Epidermal melanocyte (primary cell): ENCODE measurements around the gene CUL1.

Experiments
- DNase-seq: peaks from one replicate; pipeline ENCODE4 v3.0.0; 2011; ENCODE audit warnings: low spot score; ENCODE audit not compliant: insufficient read length

CUL1 gene

DNA sequence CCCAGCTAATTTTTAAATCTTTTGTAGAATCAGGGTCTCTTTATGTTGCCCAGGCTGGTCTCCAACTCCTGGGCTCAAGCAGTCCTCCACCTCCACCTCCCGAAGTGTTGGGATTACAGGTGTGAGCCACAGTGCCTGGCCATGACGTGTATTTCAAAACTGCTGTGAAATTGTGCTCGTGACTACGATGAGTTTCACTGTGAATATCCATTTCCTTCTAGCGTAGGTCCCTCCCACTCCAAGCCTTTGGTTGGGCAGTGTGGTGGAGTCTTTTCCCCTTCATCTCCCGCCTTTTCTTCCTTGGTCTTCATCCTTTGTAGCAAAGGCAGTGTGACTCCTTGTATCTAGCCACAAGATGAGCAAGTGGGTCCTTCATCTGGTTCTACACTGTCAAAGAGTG is 56.2 kb downstream of the CUL1 start:
- DNase-seq: no peak

DNA sequence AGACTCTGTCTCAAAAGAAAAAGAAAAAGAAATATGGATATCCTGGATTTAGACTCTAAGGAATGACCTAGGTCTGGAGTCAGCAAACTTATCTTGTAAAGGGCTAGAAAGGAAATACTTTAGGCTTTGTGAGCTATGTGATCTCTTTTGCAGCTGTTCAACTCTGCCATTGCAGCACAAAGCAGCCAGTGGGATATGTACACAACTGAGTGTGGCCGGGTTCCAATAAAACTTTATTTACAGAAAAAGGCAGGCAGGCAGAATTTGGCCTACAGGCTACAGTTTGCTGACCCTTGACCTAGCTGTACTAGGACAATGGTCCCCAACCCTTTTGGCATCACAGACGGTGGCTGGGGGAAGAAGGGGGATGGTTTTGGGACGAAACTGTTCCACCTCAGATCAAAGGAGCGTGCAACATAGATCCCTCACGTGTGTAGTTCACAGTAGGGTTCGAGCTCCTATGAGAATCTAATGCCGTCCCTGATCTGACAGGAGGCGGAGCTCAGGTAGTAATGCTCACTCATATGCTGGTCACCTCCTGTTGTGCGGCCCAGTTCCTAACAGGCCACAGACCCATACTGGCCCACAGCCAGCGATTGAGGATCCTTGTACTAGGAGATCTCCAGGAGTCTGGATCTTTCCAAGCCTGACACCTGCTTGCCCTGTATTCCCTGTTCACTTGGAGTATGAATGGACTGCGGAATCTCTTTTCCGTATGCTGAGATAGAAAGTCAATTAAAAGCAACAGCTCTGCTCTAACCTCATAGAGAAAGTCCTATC is 63.0 kb downstream of the CUL1 start:
- DNase-seq: no peak

DNA sequence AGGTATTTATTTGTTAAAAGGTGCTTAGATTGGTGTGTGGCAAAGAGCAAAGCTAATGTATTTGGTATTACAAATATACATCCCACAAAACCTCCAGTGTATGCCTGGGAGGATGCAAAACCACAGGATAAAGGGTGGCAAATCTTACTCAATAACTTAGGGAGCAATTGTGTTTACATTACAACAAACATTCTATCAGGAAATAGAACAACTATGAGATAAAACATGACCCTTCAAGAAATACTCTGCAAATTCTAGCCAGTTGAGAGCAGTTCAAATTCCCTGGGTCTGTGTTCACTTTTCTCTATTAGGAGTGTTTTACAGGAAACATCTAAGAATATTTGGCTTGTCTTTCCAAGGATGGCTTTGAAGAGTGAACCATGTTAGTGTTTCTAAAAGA is 64.9 kb downstream of the CUL1 start:
- no peak for DNase-seq

DNA sequence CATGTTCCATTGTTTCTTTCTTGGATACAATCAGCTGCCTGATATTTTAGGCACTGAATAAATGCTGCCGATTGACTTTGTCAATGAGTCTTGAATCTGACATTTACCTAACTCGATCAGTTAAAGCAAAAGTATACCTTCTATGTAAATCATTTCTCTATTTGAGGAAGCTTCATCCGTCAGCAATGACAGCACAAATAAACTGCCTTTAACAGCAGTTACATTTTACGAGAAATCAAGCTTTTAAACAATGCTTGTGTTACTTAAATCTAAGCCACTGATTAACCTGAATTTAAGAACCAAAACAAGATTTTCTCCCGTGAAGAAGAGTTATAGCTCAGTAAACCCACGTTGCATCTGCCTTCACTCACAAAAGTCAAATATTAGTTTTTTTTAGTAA is 71.3 kb downstream of the CUL1 start:
- no peak for DNase-seq

DNA sequence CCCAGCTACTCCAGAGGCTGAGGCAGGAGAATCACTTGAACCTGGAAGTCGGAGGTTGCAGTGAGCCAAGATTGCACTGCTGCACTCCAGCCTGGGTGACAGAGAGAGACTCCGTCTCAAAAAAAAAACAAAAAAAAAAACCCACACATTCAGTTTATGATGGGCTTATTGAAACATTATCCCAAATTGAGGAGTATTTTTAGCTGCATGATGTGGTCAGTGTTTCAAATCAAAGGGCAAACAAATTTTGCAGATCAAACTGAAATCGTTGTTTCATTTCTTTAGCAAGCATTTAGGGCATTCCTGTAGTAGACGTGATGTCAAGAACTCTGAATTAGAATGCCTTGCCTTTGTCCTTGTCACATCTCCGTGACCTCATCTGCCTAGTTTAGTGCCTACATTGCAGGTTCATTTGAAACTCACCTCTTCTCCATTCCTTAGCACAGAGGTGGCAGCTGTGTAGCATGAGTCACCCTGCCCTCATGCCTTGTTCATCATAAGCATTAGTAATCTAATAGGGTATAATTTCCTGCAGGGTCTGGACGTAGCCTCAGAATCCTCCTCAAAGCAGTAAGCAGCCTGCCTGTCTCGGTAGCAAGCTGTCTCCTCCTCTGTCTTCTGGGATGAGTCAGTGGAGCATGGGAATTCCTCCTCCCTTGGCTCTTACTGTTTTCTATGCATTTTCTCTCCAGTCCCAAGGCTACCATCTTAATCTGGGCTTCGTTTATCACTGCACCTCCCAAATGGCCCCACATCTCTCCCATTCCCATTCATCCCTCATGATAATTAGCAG is 73.8 kb downstream of the CUL1 start:
- DNase-seq: no peak

DNA sequence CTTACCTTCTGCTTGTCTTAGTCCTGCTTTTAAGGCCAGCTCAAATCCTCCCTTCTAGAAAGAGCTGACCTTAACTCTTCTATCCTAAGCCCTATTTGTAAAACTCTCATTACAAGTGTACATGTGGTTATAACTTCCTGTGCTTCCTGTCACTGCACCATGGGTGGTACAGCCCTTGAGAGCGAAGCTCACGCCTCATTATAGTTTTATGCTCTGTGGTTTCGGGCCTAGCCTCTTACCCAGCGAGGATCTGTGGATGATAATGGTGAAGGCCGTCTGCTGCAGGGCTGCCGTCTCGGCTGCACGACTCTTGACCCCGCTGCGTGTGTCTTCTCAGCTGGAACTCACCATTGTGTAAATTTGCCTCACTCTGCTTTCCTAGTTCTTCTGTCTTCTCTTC is 74.6 kb downstream of the CUL1 start:
- DNase-seq: no peak

DNA sequence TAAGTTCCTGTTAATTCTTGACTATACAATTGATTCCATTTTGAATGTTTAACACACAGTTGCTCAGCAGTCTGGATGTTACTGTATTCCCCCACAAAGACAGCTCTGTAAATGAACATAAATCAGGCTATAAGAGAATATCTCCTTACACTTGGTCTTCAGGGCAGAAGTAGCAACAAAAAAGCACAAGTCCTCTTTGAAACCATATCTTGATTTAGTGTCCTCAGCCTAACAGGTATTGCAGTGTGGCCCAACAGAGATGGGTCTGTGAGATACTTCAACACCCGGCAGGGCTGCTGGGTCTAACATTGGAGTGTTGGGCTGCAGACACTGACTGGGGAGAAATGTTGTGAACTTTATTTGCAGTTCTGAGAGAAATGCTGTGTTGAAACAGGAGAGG is 75.8 kb downstream of the CUL1 start:
- DNase-seq: no peak

DNA sequence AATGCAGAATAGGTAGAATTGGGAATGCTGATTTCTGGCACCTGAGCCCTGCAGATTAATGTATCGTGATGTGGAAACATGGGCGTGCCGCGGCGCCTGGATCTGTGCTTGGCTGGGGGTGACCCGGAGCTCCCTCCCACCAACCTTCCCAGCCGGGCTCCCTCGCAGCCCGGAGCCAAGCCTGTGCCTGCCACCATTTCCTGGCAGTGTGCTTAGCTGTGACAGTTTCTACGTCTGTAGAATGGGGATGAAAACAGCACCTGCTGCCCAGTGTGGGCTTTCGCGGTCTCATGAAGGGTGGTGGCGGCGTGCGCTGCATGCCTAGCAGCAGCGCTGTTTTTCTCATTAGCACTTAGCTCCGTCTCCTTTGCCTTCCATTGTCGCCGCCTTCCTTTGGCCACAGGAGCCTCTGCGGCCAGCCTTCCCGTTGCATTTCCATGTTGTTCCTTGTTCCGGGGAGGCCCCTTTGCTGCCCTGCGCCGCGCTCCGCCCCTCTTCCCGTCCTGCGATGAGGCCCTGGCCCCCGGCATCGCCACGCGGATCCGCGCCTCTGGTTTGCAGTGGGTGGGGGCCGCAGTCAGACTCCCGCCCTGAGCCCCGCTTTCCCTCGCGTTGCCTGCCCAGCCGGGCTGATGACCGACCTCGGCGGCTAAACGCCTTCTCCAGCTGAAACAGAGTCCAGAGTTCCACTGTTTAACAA is 84.2 kb downstream of the CUL1 start:
- no peak for DNase-seq

DNA sequence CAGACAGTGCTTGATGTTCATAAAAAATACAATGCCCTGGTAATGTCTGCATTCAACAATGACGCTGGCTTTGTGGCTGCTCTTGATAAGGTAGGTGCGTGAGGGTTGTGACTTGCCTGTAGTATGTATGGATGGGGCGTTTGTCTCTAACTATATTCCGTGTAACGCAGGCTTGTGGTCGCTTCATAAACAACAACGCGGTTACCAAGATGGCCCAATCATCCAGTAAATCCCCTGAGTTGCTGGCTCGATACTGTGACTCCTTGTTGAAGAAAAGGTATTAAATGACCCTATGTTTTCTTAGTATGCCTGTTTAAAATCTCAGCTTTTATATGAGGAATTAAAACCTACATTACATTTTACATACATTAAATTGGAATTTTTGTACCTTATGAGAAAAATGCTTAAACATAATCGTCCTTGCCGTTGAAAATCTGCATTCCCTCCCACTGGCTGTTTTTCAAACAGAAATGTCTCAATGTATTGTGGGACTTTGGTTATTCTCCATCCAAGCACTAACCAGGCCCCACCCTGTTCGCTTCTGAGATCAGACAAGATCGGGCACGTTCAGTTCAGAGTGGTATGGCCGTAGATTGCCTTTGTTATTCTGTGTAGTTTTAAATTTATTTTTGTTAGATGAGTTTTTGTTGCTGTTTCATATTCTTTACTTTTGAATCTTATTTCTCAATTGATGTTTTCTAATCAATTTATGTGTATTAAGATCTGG is 85.3 kb downstream of the CUL1 start:
- no peak for DNase-seq

DNA sequence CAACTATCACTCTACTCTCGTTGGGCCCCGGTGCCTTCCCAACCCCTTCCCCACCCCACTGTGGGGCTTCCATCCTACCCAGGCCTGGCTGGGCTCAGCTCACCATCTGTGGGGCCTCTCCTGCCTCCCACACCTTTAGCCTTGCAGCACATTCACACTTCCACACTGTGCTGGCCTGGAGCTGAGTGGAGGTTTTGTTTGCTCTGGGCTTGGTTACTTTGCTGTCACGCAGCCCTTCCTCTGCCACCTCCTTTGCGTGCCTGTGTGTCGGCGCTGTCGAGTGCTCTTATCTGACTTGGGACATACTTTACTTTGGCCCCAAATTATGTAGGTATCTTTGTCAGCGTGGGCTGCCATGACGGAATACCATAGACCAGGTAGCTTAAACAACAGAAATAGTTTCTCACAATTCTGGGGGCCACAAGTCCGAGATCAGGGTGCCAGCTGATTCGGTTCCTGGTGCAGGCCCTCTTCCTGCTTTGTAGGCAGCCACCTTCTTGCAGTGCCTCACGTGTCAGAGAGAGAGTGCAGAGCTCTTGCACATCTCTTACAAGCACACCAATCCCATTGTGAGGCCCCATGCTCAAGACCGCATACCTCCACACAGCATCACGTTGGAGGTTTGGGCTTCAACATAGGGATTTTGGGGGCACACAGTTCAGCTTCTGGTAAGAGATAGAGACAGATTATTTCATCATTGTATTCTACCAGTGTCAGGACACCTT is 89.0 kb downstream of the CUL1 start:
- DNase-seq: no peak

DNA sequence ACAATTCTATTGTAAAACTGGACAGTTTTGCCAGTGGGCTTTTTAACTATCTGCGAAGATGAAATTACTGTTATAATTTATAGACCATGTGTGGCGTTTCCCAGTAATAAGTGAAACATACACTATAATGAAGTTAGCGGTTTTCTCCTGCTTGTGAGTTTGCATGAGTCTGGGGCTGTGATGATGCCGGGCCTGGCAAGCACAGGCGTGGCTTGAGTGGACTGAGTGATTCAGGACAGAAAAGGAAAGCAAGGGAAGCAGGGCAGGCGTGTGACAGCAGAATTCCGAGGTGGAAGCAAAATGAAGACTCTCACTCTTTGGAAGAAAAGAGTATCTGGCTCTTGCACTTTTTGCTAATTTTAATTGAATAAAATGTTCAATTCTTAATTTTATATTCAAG is 90.5 kb downstream of the CUL1 start:
- no peak for DNase-seq

DNA sequence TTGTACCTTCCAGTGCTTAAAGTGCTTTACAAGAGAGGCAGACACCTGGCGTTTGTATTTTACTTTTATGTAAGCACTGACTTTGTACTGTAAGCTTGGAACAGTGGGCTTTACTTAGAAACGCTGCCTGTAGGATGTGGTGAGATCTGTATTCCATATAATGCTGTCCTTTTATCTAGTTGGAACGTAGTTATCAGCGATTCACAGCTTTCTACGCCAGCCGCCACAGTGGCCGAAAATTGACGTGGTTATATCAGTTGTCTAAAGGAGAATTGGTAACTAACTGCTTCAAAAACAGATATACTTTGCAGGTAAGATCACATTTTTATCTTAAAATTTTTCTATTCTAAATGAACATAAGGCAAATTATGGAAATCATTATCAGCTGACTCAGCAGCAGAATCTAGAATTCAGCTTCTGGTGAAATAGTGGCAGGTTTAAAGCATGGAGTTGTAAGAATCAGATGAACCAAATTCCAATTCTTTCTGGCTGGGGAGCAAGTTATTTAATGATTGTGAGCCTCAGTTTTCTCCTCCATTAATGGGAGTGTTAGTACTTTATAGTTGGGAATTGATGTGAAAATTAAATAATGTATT is 91.5 kb downstream of the CUL1 start:
- no peak for DNase-seq

DNA sequence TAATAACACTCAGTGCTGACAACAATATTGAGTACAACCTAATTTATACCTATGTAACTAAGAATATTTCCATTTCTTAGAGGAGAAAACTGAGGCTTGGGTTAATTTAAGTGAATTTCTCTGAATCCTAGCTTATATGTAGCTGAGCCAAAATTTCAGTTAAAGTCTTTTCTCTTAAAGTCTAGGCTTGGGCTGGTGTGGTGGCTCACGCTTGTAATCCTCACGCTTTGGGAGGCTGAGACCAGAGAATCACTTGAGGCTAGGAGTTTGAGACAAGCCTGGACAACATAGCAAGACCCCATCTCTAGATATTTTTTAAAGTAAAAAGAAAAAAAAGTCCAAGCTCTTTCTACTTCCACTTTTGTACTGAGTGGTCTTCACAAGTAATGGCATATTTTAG is 92.1 kb downstream of the CUL1 start:
- no peak for DNase-seq

DNA sequence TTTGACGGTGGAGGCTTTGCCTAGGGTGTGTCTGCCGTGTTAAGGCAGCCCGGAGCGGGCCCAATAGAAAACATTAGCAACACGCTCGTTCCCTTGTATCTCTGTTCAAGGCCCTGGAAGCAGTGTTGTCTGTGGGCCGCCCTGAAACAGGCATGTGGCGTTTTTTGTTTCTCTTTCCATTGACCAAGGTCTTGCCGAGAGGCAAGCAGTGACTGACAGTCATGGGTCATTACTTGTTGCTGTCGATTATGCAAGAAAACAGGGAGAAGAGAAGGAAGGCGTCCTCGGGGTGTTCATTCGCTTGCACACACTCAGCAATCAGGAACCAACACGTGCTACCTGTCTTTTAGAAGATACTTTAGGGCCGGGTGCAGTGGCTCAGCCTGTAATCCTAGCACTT is 92.8 kb downstream of the CUL1 start:
- no peak for DNase-seq

DNA sequence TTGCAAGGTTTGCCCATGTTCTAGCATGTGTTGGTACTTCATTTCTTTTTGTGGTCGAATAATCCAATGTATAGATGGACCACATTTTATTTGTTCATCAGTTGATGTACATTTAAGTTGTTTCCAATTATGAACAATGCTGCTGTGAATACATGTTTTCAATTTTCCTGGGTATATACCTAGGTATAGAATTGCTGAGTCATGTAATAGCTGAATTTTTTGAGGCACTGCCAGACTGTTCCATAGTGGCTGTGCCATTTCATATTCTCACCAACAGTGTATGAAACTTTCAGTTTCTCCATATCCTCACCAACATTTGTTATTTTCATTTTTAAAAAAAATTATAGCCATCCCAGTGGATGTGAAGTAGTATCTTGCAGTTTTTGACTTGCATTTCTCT is 94.9 kb downstream of the CUL1 start:
- no peak for DNase-seq

DNA sequence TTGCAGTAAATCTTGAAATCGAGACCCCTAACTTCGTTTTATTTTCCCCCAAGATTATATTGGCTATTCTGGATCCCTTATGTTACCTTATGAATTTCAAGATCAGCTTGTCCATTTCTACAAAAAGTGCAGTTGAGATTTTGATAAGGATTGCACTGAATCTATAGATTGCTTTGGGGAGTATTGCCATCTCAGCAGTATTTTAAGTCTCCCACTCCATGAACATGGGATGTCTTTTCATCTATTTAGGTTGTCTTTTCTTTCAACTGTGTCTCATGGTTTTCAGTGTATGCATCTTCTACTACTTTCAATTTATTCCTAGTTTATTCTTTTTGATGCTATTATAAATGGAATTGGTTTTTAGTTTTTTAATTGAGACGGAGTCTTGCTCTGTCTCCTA is 95.8 kb downstream of the CUL1 start:
- DNase-seq: no peak

DNA sequence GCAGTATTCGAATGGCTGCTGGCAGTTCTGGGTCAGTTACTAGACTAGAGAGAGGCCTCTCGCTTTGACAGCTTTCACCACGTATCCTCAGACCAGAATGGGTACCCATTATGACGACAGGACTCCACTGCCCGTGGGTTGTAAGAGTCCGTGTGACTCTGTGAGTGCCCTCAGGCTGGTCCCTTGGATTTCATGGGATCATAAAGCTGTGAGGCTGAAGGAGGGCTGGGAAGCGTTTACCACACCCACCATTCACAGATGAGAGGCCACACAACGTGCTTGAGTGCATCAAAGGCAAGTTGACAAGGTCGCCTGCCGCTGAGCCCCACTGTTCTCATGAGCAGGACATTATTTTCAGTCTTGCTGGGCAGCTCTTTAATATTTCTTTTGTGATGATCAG is 98.1 kb downstream of the CUL1 start:
- no peak for DNase-seq

DNA sequence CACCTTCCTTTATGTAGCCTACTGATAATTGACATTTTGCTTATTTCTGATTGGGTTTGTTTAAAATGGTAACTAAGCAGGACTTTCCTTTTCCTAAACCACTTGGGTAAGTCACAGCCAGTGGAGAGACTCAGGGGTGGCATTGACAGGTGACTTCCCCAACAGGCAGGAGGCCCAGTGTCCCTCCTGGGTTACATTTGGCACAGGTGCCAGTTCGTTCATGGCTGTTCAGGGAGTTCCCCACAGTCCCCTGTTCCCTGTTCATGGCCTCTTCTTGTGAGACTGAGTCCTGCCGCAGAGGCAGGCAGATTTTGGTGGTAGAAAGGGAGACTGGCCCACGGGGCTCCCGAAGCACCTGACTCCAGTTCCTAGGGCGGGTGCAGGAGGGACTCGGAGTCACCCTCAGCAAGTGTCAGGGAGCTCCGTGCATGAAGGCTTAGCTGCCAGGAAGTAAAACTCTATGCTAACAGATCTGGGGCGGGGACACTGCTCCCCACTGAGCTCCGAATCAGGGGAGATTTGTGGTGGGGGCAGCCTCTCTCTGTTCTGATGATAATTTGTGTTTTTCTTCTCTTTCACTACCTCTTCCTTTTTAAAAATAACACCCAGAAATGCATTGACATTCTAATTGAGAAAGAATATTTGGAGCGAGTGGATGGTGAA is 101.3 kb downstream of the CUL1 start:
- no peak for DNase-seq

DNA sequence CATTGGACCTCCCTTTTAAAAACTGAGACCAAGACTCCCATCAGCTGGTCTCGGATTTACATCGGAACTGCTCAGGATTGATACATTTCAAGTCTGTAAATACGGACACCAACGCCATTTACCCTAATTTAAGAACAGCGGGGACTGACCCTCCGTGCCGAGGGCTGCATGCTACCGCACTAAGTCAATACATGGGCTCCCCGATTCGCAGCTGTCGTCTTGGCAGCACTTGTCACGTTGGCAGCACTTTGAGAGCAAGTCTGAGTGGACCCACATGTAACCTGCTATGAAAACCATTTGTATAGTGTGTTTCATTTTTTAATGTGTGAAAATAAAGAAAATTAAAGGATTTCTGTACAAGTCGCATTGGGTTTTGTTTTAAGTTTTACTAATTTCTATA is 102.0 kb downstream of the CUL1 start:
- no peak for DNase-seq

DNA sequence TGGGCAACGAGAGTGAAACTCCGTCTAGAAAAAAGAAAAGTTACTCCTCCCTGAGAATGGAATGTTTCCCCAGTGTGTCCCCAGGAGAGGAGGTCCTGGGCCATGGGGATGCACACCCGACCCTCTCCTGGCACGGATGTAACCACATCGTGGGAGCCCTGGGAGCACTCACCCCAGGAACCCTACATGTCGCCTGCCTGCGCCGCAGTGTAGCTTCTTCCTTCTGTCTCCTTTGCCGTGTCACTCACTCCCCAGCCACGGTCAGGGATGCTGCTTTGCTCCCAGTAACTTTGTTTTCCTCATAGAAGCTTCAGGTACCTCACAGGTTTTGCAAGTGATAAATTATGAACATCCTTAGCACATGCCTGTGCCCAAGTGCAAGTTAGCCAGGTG is 103.4 kb downstream of the CUL1 start:
- DNase-seq: no peak
